ENCODE data around the gene OR4L1.

DNA sequence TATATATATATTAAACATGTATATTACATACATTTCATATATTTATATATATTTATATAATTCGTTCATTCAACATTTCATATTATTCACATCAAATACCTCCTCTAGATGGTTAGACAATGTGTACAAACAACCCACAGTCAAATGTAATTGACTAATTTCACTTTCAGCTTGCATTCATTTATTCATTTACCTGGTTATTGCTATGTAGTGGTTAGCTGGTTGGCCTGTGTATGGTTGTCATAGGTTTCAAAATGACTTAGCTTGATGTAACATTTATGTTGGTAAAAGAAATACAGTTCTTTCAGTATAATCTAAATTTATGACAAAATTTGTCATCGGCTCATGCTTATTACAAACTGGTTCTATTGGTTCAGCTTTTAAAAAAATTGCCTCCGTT, 24.4 kb upstream of the OR4L1 start:
- TF ChIP-seq MAFK (IDR thresholded peaks at IDR 0.05; ENCODE audit: low read depth, low read length) (no peak), CTCF (conservative IDR thresholded peaks at IDR 0.05; ENCODE audit: low read depth, low read length) (no peak), POLR2A (IDR thresholded peaks at IDR 0.05; ENCODE audit: low read depth, low read length) (no peak), RFX5 (IDR thresholded peaks at IDR 0.05; ENCODE audit: low read depth, low read length) (no peak), SMC3 (IDR thresholded peaks at IDR 0.05; ENCODE audit: low read depth, low read length) (no peak), CEBPB (IDR thresholded peaks at IDR 0.05; ENCODE audit: low read depth, low read length) (no peak), RAD21 (IDR thresholded peaks at IDR 0.05; ENCODE audit: low read length) (no peak), BHLHE40 (IDR thresholded peaks at IDR 0.05; ENCODE audit: low read depth, low read length) (no peak)
- TF ChIP-seq, protein P1, sequence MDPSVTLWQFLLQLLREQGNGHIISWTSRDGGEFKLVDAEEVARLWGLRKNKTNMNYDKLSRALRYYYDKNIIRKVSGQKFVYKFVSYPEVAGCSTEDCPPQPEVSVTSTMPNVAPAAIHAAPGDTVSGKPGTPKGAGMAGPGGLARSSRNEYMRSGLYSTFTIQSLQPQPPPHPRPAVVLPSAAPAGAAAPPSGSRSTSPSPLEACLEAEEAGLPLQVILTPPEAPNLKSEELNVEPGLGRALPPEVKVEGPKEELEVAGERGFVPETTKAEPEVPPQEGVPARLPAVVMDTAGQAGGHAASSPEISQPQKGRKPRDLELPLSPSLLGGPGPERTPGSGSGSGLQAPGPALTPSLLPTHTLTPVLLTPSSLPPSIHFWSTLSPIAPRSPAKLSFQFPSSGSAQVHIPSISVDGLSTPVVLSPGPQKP (IDR thresholded peaks at IDR 0.05; ENCODE audit: borderline replicate concordance, low read depth, low read length) = no peak

Data from IMR-90 (cell line).